Upper lobe of left lung (tissue), 6 donors: ENCODE results near the gene POFUT2. TPM values are rescaled to one million over a fixed set of nuclear protein-coding genes. Genes with fewer than 3 reads are reported as not detected.

Experiments used
- ATAC-seq, 2 donors: fragments of 200-7000 bp; cut with Tn5 transposase; one replicate each; pipeline ENCODE4 v1.9.1; 2022; ENCODE audit warnings: mild to moderate bottlenecking in 2 of 2, moderate library complexity in 2 of 2; ENCODE audit not compliant: low FRiP score in 2 of 2
- DNase-seq, 2 donors: peaks; one replicate each; pipeline ENCODE4 v3.0.0-alpha.2; 2019 to 2020
- H3K27ac ChIP-seq, 4 donors: fragments of 200-600 bp; sonication (generic); one replicate each; pipeline ENCODE4 v1.5.1; 2016 to 2019
- H3K27me3 ChIP-seq, 4 donors: fragments of 200-600 bp; sonication (generic); one replicate each; pipeline ENCODE4 v1.5.1; 2017 to 2019
- H3K36me3 ChIP-seq, 4 donors: fragments of 200-600 bp; sonication (generic); one replicate each; pipeline ENCODE4 v1.5.1; 2016 to 2019
- H3K4me1 ChIP-seq, 4 donors: fragments of 200-600 bp; sonication (generic); one replicate each; pipeline ENCODE4 v1.5.1; 2018 to 2019
- H3K4me3 ChIP-seq, 4 donors: fragments of 200-600 bp; sonication (generic); one replicate each; pipeline ENCODE4 v1.5.1; 2017 to 2019; ENCODE audit warnings: mild to moderate bottlenecking in 2 of 4, moderate library complexity in 1 of 4
- H3K9me3 ChIP-seq, 4 donors: fragments of 200-600 bp; sonication (generic); one replicate each; pipeline ENCODE4 v1.5.1; 2018 to 2019
- CTCF ChIP-seq, 6 experiments: fragments of 450-650 bp in 4 of 6; fragments of 200-600 bp in 2 of 6; sonication (generic) in 2 of 6; IDR thresholded peaks; one replicate each; pipeline ENCODE4 v1.5.1; 2016 to 2019; ENCODE audit warnings: antibody characterized with exemption in 6 of 6
- EP300 ChIP-seq, 4 donors: sonication (generic); formaldehyde crosslinking; IDR thresholded peaks; one replicate each; pipeline ENCODE4 v1.5.1; 2017; ENCODE audit warnings: antibody characterized with exemption in 4 of 4, control low read depth in 2 of 4
- POLR2A ChIP-seq, 4 donors: fragments of 450-650 bp; IDR thresholded peaks; one replicate each; pipeline ENCODE4 v1.5.1; 2016 to 2017; ENCODE audit warnings: antibody characterized with exemption in 4 of 4, mild to moderate bottlenecking in 2 of 4
- POLR2AphosphoS5 ChIP-seq, 2 donors: sonication (generic); formaldehyde crosslinking; IDR thresholded peaks; one replicate each; pipeline ENCODE4 v1.5.1; 2017; ENCODE audit warnings: antibody characterized with exemption in 2 of 2
- WGBS, 2 donors: methylation state at CpG; one replicate each; pipeline ENCODE4 v1.1.5; 2017 to 2018; 5-methylcytosine and 5-hydroxymethylcytosine counted together
- total RNA-seq, 6 donors: library from RNA; depleted of rRNA in 4 of 6; stranded (reverse); fragments of >200 nt in 4 of 6; gene quantifications; one replicate each; pipeline versions ENCODE4 v1.1.0 to v1.2.1, GENCODE V29; 2016 to 2021
- donor health status: DM: no; HTN: no; CAD: no; lungs with moderate emphysema.
- donor health status: DM: no; HTN: yes; CAD: no; lungs with severe emphysema.

Gene POFUT2
- total RNA-seq, 6 donors from 2014 or later, result 19.9 to 89.1 (median 32.5) TPM

DNA sequence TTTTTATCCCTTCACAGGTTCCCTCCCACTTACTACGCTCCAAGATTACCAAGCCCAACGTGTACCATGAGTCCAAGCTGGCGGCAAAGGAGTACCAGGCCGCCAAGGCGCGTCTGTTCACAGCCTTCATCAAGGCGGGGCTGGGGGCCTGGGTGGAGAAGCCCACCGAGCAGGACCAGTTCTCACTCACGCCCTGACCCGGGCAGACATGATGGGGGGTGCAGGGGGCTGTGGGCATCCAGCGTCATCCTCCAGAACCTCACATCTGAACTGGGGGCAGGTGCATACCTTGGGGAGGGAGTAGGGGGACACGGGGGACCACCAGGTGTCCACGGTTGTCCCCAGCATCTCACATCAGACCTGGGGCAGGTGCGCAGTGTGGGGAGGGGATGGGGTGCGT, 65.7 kb downstream of the POFUT2 start:
- H3K9me3 ChIP-seq, result no peaks in the 10 kb centered on the region
- no peak overlapping the region for H3K27ac ChIP-seq
- peak in 1 of 2 donors; percentile 57 for DNase-seq
- TF ChIP-seq POLR2A (IDR thresholded peaks at IDR 0.05) (no peak), POLR2AphosphoS5 (IDR thresholded peaks at IDR 0.05) (no peak), CTCF (IDR thresholded peaks at IDR 0.05) (no peak), EP300 (IDR thresholded peaks at IDR 0.05) (no peak)
- no peak for ATAC-seq
- H3K4me3 ChIP-seq, result no peak overlapping the region
- peaks cover 2 to 39% (median 22%) of the 10 kb centered on the region in 4 donors for H3K36me3 ChIP-seq
- 93 to 96% methylated on average over 12 to 14 of the region's 15 CpGs for WGBS, 2 donors
- no peaks in the 10 kb centered on the region for H3K27me3 ChIP-seq
- peaks cover 0 to 2% (median 0%) of the 10 kb centered on the region in 4 donors for H3K4me1 ChIP-seq

- Histone ChIP-seq H3K27me3 (no peaks in the 10 kb centered on the region), H3K27ac (no peak overlapping the region), H3K9me3 (no peaks in the 10 kb centered on the region), H3K4me1 (peaks cover 0 to 2% (median 0%) of the 10 kb centered on the region in 4 donors), H3K4me3 (no peak overlapping the region), H3K36me3 (peaks cover 2 to 39% (median 22%) of the 10 kb centered on the region in 4 donors)
- DNase-seq (peak in 1 of 2 donors; percentile 79), ATAC-seq (no peak)
- TF ChIP-seq POLR2A (IDR thresholded peaks at IDR 0.05) (no peak), EP300 (IDR thresholded peaks at IDR 0.05) (no peak)
- WGBS, 2 donors, result 94% methylated on average over 29 of the region's 29 CpGs
Measured at GRCh38 chr21:45220714-45221490, 66.8 kb downstream of the POFUT2 start.

GRCh38 chr21:45220071-45220481, 67.6 kb downstream of the POFUT2 start:
- no peak for TF ChIP-seq POLR2A (IDR thresholded peaks at IDR 0.05)
- TF ChIP-seq POLR2AphosphoS5 (IDR thresholded peaks at IDR 0.05), result no peak
- no peak for TF ChIP-seq EP300 (IDR thresholded peaks at IDR 0.05)
- TF ChIP-seq CTCF (IDR thresholded peaks at IDR 0.05), result no peak
- 68 to 83% methylated on average over 4 of the region's 4 CpGs for WGBS, 2 donors
- Histone ChIP-seq H3K4me1 (peaks cover 0 to 2% (median 0%) of the 10 kb centered on the region in 4 donors), H3K9me3 (no peaks in the 10 kb centered on the region), H3K27me3 (no peaks in the 10 kb centered on the region), H3K36me3 (peaks cover 2 to 39% (median 22%) of the 10 kb centered on the region in 4 donors), H3K27ac (no peak overlapping the region), H3K4me3 (no peak overlapping the region)
- ATAC-seq (peak in 1 of 2 donors; percentile 31), DNase-seq (no peak)

- TF ChIP-seq POLR2AphosphoS5 (IDR thresholded peaks at IDR 0.05) (no peak), EP300 (IDR thresholded peaks at IDR 0.05) (no peak), POLR2A (IDR thresholded peaks at IDR 0.05) (no peak), CTCF (IDR thresholded peaks at IDR 0.05) (no peak)
- H3K4me1 ChIP-seq, result peaks cover 0 to 2% (median 0%) of the 10 kb centered on the region in 4 donors
- H3K9me3 ChIP-seq, result no peaks in the 10 kb centered on the region
- ATAC-seq, result no peak
- H3K36me3 ChIP-seq, result peaks cover 2 to 39% (median 22%) of the 10 kb centered on the region in 4 donors
- no peak overlapping the region for H3K4me3 ChIP-seq
- no peak for DNase-seq
- WGBS, 2 donors, result 94 to 95% methylated on average over 6 of the region's 6 CpGs
- H3K27me3 ChIP-seq, result no peaks in the 10 kb centered on the region
- H3K27ac ChIP-seq, result no peak overlapping the region
Measured at GRCh38 chr21:45219517-45219916, 68.2 kb downstream of the POFUT2 start.

DNA sequence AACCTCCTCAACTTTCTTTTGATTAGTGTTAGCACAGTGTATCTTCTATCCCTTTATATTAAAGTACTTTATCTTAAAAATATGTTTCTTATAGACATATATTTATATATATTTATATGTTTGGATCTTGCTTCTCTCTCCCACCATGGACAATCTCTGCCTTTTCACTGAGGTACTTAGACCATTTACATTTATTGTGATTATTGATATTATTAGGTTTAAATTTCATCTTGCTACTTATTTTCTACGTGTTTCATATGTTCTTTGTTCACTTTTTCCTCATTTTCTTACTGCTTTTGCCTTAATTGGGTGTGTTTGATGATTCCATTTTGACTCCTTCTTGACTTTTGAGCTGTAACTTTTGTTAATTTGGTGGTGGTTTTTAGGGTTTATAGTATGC, 70.7 kb downstream of the POFUT2 start:
- Histone ChIP-seq H3K36me3 (peaks cover 2 to 34% (median 9%) of the 10 kb centered on the region in 4 donors), H3K4me3 (no peak overlapping the region), H3K9me3 (no peaks in the 10 kb centered on the region), H3K27me3 (no peaks in the 10 kb centered on the region), H3K27ac (no peak overlapping the region), H3K4me1 (peaks cover 0 to 2% (median 0%) of the 10 kb centered on the region in 4 donors)
- WGBS, 2 donors, result 88 to 94% methylated on average over 1 of the region's 1 CpG
- DNase-seq (no peak), ATAC-seq (no peak)
- no peak for TF ChIP-seq POLR2AphosphoS5 (IDR thresholded peaks at IDR 0.05)
- no peak for TF ChIP-seq CTCF (IDR thresholded peaks at IDR 0.05)
- TF ChIP-seq EP300 (IDR thresholded peaks at IDR 0.05), result no peak
- no peak for TF ChIP-seq POLR2A (IDR thresholded peaks at IDR 0.05)
